ENCODE data around the gene RYR2.

The RYR2 gene

DNA sequence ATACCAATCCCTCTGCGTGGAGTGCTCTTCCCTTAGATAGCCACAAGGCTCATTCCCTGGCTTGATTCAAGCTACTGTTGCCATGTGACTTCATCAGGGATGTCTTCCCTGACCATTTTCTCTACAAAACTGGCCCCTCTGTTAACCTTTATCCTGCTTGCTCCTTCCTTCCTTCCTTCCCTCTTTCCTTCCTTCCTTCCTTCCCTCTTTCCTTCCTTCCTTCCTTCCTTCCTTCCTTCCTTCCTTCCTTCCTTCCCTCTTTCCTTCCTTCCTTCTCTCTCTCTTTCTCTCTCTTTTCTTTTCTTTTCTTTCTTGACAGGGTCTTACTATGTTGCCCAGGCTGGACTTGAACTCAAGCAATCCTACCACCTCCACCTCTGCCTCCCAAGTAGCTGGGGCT, 6.2 kb upstream of the RYR2 start:
- H3K79me2 ChIP-seq (ENCODE audit: insufficient read depth, low read length): no peaks in the 10 kb centered on the region
- no peak overlapping the region for H2AFZ ChIP-seq (ENCODE audit: low read length)
- no peaks in the 10 kb centered on the region for H3K9me3 ChIP-seq (ENCODE audit: low read length)
- no peaks in the 10 kb centered on the region for H3F3A ChIP-seq (ENCODE audit: insufficient read depth, low read length)
- H3K27me3 ChIP-seq (ENCODE audit: insufficient read depth, low read length): no peaks in the 10 kb centered on the region
- no peak overlapping the region for H3K4me3 ChIP-seq (ENCODE audit: low read depth, low read length, poor library complexity, severe bottlenecking)
- no peaks in the 10 kb centered on the region for H3K9me2 ChIP-seq (ENCODE audit: low read depth, low read length)
- H3K4me2 ChIP-seq (ENCODE audit: low read length): no peak overlapping the region
- H3K36me3 ChIP-seq (ENCODE audit: insufficient read depth, low read length): no peaks in the 10 kb centered on the region
- no peaks in the 10 kb centered on the region for H3K4me1 ChIP-seq (ENCODE audit: insufficient read depth, low read length, severe bottlenecking)
- no peaks in the 10 kb centered on the region for H4K20me1 ChIP-seq (ENCODE audit: insufficient read depth, low read length)
- H3K9ac ChIP-seq (ENCODE audit: low read length): no peak overlapping the region
- no peak for TF ChIP-seq EZH2 (IDR thresholded peaks at IDR 0.05; ENCODE audit: borderline replicate concordance, low read length)
- TF ChIP-seq, protein P1, sequence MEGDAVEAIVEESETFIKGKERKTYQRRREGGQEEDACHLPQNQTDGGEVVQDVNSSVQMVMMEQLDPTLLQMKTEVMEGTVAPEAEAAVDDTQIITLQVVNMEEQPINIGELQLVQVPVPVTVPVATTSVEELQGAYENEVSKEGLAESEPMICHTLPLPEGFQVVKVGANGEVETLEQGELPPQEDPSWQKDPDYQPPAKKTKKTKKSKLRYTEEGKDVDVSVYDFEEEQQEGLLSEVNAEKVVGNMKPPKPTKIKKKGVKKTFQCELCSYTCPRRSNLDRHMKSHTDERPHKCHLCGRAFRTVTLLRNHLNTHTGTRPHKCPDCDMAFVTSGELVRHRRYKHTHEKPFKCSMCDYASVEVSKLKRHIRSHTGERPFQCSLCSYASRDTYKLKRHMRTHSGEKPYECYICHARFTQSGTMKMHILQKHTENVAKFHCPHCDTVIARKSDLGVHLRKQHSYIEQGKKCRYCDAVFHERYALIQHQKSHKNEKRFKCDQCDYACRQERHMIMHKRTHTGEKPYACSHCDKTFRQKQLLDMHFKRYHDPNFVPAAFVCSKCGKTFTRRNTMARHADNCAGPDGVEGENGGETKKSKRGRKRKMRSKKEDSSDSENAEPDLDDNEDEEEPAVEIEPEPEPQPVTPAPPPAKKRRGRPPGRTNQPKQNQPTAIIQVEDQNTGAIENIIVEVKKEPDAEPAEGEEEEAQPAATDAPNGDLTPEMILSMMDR (IDR thresholded peaks at IDR 0.05; ENCODE audit: low read length): no peak
- H3K27ac ChIP-seq (ENCODE audit: low read depth, low read length, poor library complexity, severe bottlenecking): no peak overlapping the region

DNA sequence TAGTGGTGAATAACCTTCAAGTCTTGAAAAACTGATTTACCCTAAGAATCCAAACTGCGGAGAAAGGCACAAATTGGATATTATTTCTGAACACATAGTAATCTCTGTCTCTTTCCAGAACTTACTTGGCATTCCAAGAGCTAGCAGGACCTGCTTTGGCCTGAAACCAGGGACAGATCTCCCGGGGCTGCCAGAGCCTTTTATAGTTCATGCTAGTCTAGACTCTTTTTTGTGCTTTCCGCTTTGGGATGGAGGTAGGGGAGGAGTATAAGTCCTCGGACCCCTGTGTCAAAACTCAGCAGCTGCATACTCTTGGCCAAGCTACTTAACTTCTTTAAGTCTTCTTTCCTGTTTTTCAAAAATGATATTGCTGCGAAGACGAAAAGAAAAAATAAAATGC, 3.8 kb upstream of the RYR2 start:
- no peaks in the 10 kb centered on the region for H3K79me2 ChIP-seq (ENCODE audit: insufficient read depth, low read length)
- no peaks in the 10 kb centered on the region for H3K27me3 ChIP-seq (ENCODE audit: insufficient read depth, low read length)
- H3K9ac ChIP-seq (ENCODE audit: low read length): no peak overlapping the region
- no peak overlapping the region for H3K4me3 ChIP-seq (ENCODE audit: low read depth, low read length, poor library complexity, severe bottlenecking)
- no peaks in the 10 kb centered on the region for H3K4me1 ChIP-seq (ENCODE audit: insufficient read depth, low read length, severe bottlenecking)
- H3K27ac ChIP-seq (ENCODE audit: low read depth, low read length, poor library complexity, severe bottlenecking): no peak overlapping the region
- TF ChIP-seq EZH2 (IDR thresholded peaks at IDR 0.05; ENCODE audit: borderline replicate concordance, low read length): no peak
- TF ChIP-seq, protein P1 (IDR thresholded peaks at IDR 0.05; ENCODE audit: low read length): no peak
- no peaks in the 10 kb centered on the region for H4K20me1 ChIP-seq (ENCODE audit: insufficient read depth, low read length)
- no peaks in the 10 kb centered on the region for H3K9me2 ChIP-seq (ENCODE audit: low read depth, low read length)
- no peak overlapping the region for H2AFZ ChIP-seq (ENCODE audit: low read length)
- no peak overlapping the region for H3K4me2 ChIP-seq (ENCODE audit: low read length)
- H3K9me3 ChIP-seq (ENCODE audit: low read length): no peaks in the 10 kb centered on the region
- H3F3A ChIP-seq (ENCODE audit: insufficient read depth, low read length): no peaks in the 10 kb centered on the region
- no peaks in the 10 kb centered on the region for H3K36me3 ChIP-seq (ENCODE audit: insufficient read depth, low read length)

DNA sequence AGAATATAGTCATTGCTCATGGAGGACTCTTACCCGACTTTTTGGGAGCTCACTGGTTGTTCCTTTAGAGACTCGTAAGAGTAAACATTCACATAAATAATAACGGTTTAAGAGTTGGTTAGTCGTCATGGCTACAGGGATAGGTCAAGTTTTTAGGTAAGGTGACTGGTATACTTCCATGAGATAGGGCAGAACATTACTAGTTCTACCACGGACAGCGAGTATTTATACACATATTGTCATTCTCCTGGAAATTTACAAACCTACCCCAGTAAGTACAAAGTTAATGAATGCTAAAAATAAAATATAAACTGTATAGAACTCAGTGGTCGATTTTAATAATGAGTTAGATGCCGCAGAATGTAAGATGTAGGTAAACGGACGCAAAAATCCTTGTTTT, 1.2 kb upstream of the RYR2 start:
- Histone ChIP-seq H3K27me3 (ENCODE audit: insufficient read depth, low read length) (no peaks in the 10 kb centered on the region), H3K4me1 (ENCODE audit: insufficient read depth, low read length, severe bottlenecking) (no peaks in the 10 kb centered on the region), H3K9ac (ENCODE audit: low read length) (no peak overlapping the region), H3K9me2 (ENCODE audit: low read depth, low read length) (no peaks in the 10 kb centered on the region), H3K36me3 (ENCODE audit: insufficient read depth, low read length) (no peaks in the 10 kb centered on the region), H3K79me2 (ENCODE audit: insufficient read depth, low read length) (no peaks in the 10 kb centered on the region), H3K4me2 (ENCODE audit: low read length) (no peak overlapping the region), H3F3A (ENCODE audit: insufficient read depth, low read length) (no peaks in the 10 kb centered on the region), H2AFZ (ENCODE audit: low read length) (no peak overlapping the region), H3K4me3 (ENCODE audit: low read depth, low read length, poor library complexity, severe bottlenecking) (no peak overlapping the region), H3K9me3 (ENCODE audit: low read length) (no peaks in the 10 kb centered on the region), H3K27ac (ENCODE audit: low read depth, low read length, poor library complexity, severe bottlenecking) (no peak overlapping the region), H4K20me1 (ENCODE audit: insufficient read depth, low read length) (no peaks in the 10 kb centered on the region)
- TF ChIP-seq, protein P1 (IDR thresholded peaks at IDR 0.05; ENCODE audit: low read length): no peak
- TF ChIP-seq EZH2 (IDR thresholded peaks at IDR 0.05; ENCODE audit: borderline replicate concordance, low read length): no peak
